ENCODE measurements around the gene ATP2B1. TPM values are rescaled to one million over a fixed set of nuclear protein-coding genes. Genes with fewer than 3 reads are reported as not detected.
A peak's percentile ranks its signal among the peaks of the same experiment; 100 is the strongest.

The ATP2B1 gene
- total and polyA plus RNA-seq, 2 donors (not counting 3 experiments of a cell fraction or from before 2014, with no cell fraction given) = 6.4 to 28.0 TPM

DNA sequence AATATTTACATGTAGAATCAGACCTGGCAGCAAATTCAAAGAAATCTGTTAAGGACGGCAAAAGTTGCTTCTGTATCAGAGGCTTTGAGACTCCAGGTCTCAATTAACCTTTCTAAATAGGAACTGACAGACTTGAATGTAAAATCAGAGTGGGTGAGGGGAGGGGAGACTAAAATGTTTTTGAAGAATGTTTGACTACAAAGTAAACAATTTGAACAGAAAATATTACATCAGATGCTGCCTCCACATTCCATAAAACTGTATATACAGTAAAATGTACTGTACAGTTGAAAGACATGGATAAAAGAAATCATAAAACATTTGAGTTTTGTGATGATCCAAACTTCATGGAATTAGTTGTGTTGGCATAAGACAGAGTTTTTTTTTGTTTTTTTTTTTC, 133.3 kb downstream of the ATP2B1 start:
- Histone ChIP-seq H3K79me2 (ENCODE audit: control insufficient read depth, insufficient read depth, low read length) (no peaks in the 10 kb centered on the region), H2AFZ (ENCODE audit: low read depth, low read length) (no peak overlapping the region), H3K9me1 (replicated peaks; ENCODE audit: control insufficient read depth, extremely low read depth, insufficient read depth, low read length) (no peaks in the 10 kb centered on the region), H4K20me1 (replicated peaks; ENCODE audit: control insufficient read depth, extremely low read depth, insufficient read depth, low read length) (no peaks in the 10 kb centered on the region), H3K4me2 (ENCODE audit: insufficient read depth, low read length) (no peak overlapping the region), H3K27ac (ENCODE audit: insufficient read depth, low read depth, low read length) (no peak overlapping the region), H3K9ac (replicated peaks; ENCODE audit: extremely low read depth, insufficient read depth, low read length) (no peak overlapping the region), H3K9me3 (replicated peaks; ENCODE audit: control insufficient read depth, insufficient read depth, low read length) (no peaks in the 10 kb centered on the region), H3K4me1 (ENCODE audit: control insufficient read depth, extremely low read depth, insufficient read depth, low read length) (peaks cover 4% of the 10 kb centered on the region), H3K27me3 (ENCODE audit: control insufficient read depth in 2 of 2, insufficient read depth in 2 of 2, low read length in 2 of 2) (no peaks in the 10 kb centered on the region), H3K36me3 (ENCODE audit: control insufficient read depth in 2 of 2, extremely low read depth in 1 of 2, insufficient read depth in 2 of 2, low read length in 2 of 2) (no peaks in the 10 kb centered on the region), H3K4me3 (replicated peaks in 1 of 3; ENCODE audit: insufficient read depth in 1 of 3, low read depth in 1 of 3, low read length in 3 of 3) (no peak overlapping the region)
- POLR2A ChIA-PET = no interaction called here
- no TSS peak for BruUV-seq (replicated peaks)
- DNase-seq (ENCODE audit: low read depth, low spot score) (no peak), FAIRE-seq (no peak)
- TF ChIP-seq JUN (IDR thresholded peaks at IDR 0.05; ENCODE audit: borderline replicate concordance, insufficient read depth, insufficient read length, low read depth) = no peak
- TF ChIP-seq GATA2 (IDR thresholded peaks at IDR 0.05; ENCODE audit: insufficient read depth, insufficient read length, low read depth, low read length) = no peak
- TF ChIP-seq POLR2A (IDR thresholded peaks at IDR 0.05; ENCODE audit: low read depth, low read length) = no peak
- TF ChIP-seq, protein P1, sequence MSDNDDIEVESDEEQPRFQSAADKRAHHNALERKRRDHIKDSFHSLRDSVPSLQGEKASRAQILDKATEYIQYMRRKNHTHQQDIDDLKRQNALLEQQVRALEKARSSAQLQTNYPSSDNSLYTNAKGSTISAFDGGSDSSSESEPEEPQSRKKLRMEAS (IDR thresholded peaks at IDR 0.05; ENCODE audit: insufficient read depth, insufficient read length) = no peak
- intact Hi-C loops (cut with micrococcal nuclease) (no loop called here), dilution Hi-C loops (cut with MboI; ENCODE audit: extremely low pct_ligation_motif_present, low sequenced_read_pairs) (no loop called here)
- CTCF ChIA-PET = interaction anchor here (0.7 kb wide), 2 partner anchors 267 to 1761 kb away, joined by 3 to 4 read pairs; no protein-coding TSS in a partner anchor

DNA sequence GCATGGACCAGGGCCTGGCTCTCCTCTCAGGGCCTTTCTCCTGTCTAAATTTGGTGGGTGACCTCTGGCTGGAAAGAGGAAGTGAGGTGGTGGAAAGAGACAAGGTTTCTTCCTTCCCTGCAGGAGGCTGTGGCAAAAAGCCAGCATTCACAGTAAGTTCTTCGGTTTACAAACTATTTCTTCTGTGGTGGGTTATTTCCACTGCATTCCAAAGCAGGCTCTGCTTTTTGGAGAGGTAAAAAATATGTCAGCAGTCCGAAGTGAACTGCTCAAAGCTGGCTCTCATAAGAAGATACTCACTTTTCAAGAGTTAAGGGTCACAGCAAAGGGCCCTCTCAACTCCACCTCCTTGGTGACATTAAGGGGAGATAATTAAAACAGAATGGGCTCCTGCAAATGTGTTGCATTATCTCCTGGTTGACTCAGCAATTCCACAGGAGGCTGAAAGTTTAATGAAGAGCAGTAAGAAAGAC, 133.9 kb downstream of the ATP2B1 start:
- POLR2A ChIA-PET = no interaction called here
- FAIRE-seq (no peak), DNase-seq (ENCODE audit: low read depth, low spot score) (peak; percentile 72)
- H3K4me3 ChIP-seq (replicated peaks in 1 of 3; ENCODE audit: insufficient read depth in 1 of 3, low read depth in 1 of 3, low read length in 3 of 3) = no peak overlapping the region
- H3K27ac ChIP-seq (ENCODE audit: insufficient read depth, low read depth, low read length) = no peak overlapping the region
- H3K4me2 ChIP-seq (ENCODE audit: insufficient read depth, low read length) = no peak overlapping the region
- dilution Hi-C loops (cut with MboI; ENCODE audit: extremely low pct_ligation_motif_present, low sequenced_read_pairs) = no loop called here
- no peaks in the 10 kb centered on the region for H3K27me3 ChIP-seq (ENCODE audit: control insufficient read depth in 2 of 2, insufficient read depth in 2 of 2, low read length in 2 of 2)
- H3K9ac ChIP-seq (replicated peaks; ENCODE audit: extremely low read depth, insufficient read depth, low read length) = no peak overlapping the region
- peaks cover 4% of the 10 kb centered on the region for H3K4me1 ChIP-seq (ENCODE audit: control insufficient read depth, extremely low read depth, insufficient read depth, low read length)
- CTCF ChIA-PET = interaction anchor here (2.1 kb wide), 1 partner anchor 1366 kb away, joined by 6 read pairs; no protein-coding TSS in a partner anchor
- no peaks in the 10 kb centered on the region for H3K36me3 ChIP-seq (ENCODE audit: control insufficient read depth in 2 of 2, extremely low read depth in 1 of 2, insufficient read depth in 2 of 2, low read length in 2 of 2)
- TF ChIP-seq POLR2A (IDR thresholded peaks at IDR 0.05; ENCODE audit: low read depth, low read length) (no peak), POLR2AphosphoS5 (IDR thresholded peaks at IDR 0.05; ENCODE audit: insufficient read depth, low read depth, low read length) (no peak), EZH2 (IDR thresholded peaks at IDR 0.05; ENCODE audit: borderline replicate concordance, low read depth, low read length, severe bottlenecking) (no peak), GATA2 (IDR thresholded peaks at IDR 0.05; ENCODE audit: insufficient read depth, insufficient read length, low read depth, low read length) (no peak), FOS (IDR thresholded peaks at IDR 0.05; ENCODE audit: borderline replicate concordance, insufficient read depth, low read length) (no peak), CTCF (IDR thresholded peaks at IDR 0.05; ENCODE audit: extremely low read depth in 1 of 2, insufficient read depth in 1 of 2, low read depth in 1 of 2, low read length in 2 of 2) (no peak), JUN (IDR thresholded peaks at IDR 0.05; ENCODE audit: borderline replicate concordance, insufficient read depth, insufficient read length, low read depth) (no peak), MYC (IDR thresholded peaks at IDR 0.05; ENCODE audit: low read depth, low read length) (no peak)
- TF ChIP-seq, protein P1 (IDR thresholded peaks at IDR 0.05; ENCODE audit: insufficient read depth, insufficient read length) = no peak
- H2AFZ ChIP-seq (ENCODE audit: low read depth, low read length) = no peak overlapping the region
- BruUV-seq (replicated peaks) = no TSS peak
- H3K79me2 ChIP-seq (ENCODE audit: control insufficient read depth, insufficient read depth, low read length) = no peaks in the 10 kb centered on the region
- no peaks in the 10 kb centered on the region for H4K20me1 ChIP-seq (replicated peaks; ENCODE audit: control insufficient read depth, extremely low read depth, insufficient read depth, low read length)
- intact Hi-C loops (cut with micrococcal nuclease) = no loop called here
- H3K9me3 ChIP-seq (replicated peaks; ENCODE audit: control insufficient read depth, insufficient read depth, low read length) = no peaks in the 10 kb centered on the region
- H3K9me1 ChIP-seq (replicated peaks; ENCODE audit: control insufficient read depth, extremely low read depth, insufficient read depth, low read length) = no peaks in the 10 kb centered on the region

All from endothelial cell of umbilical vein (primary cell).